ENCODE measurements around the gene CENPU. TPM values are rescaled to one million over a fixed set of nuclear protein-coding genes. Genes with fewer than 3 reads are reported as not detected.

The CENPU gene
- total RNA-seq, 1 experiment from 2014 or later, result 124 TPM

- H3K9ac ChIP-seq (ENCODE audit: extremely low read depth, insufficient read length, low read length), result no peak overlapping the region
- Mint-ChIP-seq H3K27ac (no peak overlapping the region), H3K9me3 (no peaks in the 10 kb centered on the region), H3K36me3 (ENCODE audit: insufficient read depth in 1 of 3, low read depth in 3 of 3) (no peaks in the 10 kb centered on the region), H3K27me3 (ENCODE audit: low read depth) (no peaks in the 10 kb centered on the region), H3K4me3 (no peak overlapping the region), H3K4me1 (no peaks in the 10 kb centered on the region)
- no peak overlapping the region for H2AK5ac ChIP-seq (ENCODE audit: insufficient read length, low read length)
- H3K18ac ChIP-seq (ENCODE audit: insufficient read length, low read depth, low read length), result no peak overlapping the region
- H3K56ac ChIP-seq (ENCODE audit: insufficient read length, low read depth, low read length), result no peak overlapping the region
- TF ChIP-seq CTCF (conservative IDR thresholded peaks at IDR 0.05), result peak; percentile 53; the same call in 2 of the 3 replicates
- H3K4me2 ChIP-seq (ENCODE audit: insufficient read depth, insufficient read length, low read length), result no peak overlapping the region
- no peak overlapping the region for H2BK20ac ChIP-seq (ENCODE audit: low read depth, low read length, poor library complexity, severe bottlenecking)
- no peak overlapping the region for H3T11ph ChIP-seq (ENCODE audit: low read length)
- no peak overlapping the region for H2BK120ac ChIP-seq (ENCODE audit: low read depth, low read length, poor library complexity, severe bottlenecking)
- H3K27me3 ChIP-seq (ENCODE audit: insufficient read depth, low read length), result no peaks in the 10 kb centered on the region
- H4K8ac ChIP-seq (replicated peaks; ENCODE audit: insufficient read length, low read depth, low read length), result no peak overlapping the region
- H3K9me3 ChIP-seq (ENCODE audit: control insufficient read depth, low read depth, low read length), result no peaks in the 10 kb centered on the region
- no peak overlapping the region for H3K14ac ChIP-seq (ENCODE audit: insufficient read depth, low read length)
- no peak overlapping the region for H2AFZ ChIP-seq (ENCODE audit: low read length)
- H2BK12ac ChIP-seq (ENCODE audit: insufficient read length, low read depth, low read length), result no peak overlapping the region
- no peaks in the 10 kb centered on the region for H3K79me2 ChIP-seq (ENCODE audit: insufficient read depth, low read length)
- no peaks in the 10 kb centered on the region for H3K79me1 ChIP-seq (ENCODE audit: insufficient read depth, low read depth, low read length, poor library complexity, severe bottlenecking)
- WGBS (ENCODE audit: extremely low coverage, insufficient read length, low lambda C conversion rate), result no CpG with 5 or more reads among the region's 21 CpGs
- no peak overlapping the region for H4K91ac ChIP-seq (ENCODE audit: insufficient read length, low read depth, low read length)
- no peaks in the 10 kb centered on the region for H3K23me2 ChIP-seq (ENCODE audit: insufficient read length, low read depth, low read length, poor library complexity, severe bottlenecking)
- no peak overlapping the region for H3K23ac ChIP-seq (ENCODE audit: insufficient read length, low read depth, low read length)
- H2BK5ac ChIP-seq (ENCODE audit: insufficient read length, low read length), result no peak overlapping the region
- no peaks in the 10 kb centered on the region for H4K20me1 ChIP-seq (ENCODE audit: control insufficient read depth, insufficient read depth, insufficient read length)
- H3K4ac ChIP-seq (ENCODE audit: low read depth, low read length), result no peak overlapping the region
- no peak overlapping the region for H4K5ac ChIP-seq (ENCODE audit: insufficient read length, low read depth, low read length)
- no peak overlapping the region for H2BK15ac ChIP-seq (ENCODE audit: low read depth, low read length)
- peak; percentile 41 for DNase-seq
- no peaks in the 10 kb centered on the region for H3K4me1 ChIP-seq (ENCODE audit: insufficient read depth, low read length)
- H3K27ac ChIP-seq (ENCODE audit: insufficient read length, low read depth, low read length), result no peak overlapping the region
Observed at GRCh38 chr4:184765473-184766340, 31.8 kb upstream of the CENPU start.

Data from H9 (cell line).